Osteoblast (primary cell): ENCODE measurements around the gene TRAPPC4. TPM values are rescaled to one million over a fixed set of nuclear protein-coding genes. Genes with fewer than 3 reads are reported as not detected.

Experiments used
- DNase-seq: peaks from one replicate; pipeline ENCODE4 v3.0.0; 2011; ENCODE audit warnings: low spot score, mixed read lengths; ENCODE audit not compliant: insufficient read length; ENCODE audit errors: missing footprints
- H2AFZ ChIP-seq: 2 replicates; pipeline ENCODE4 v1.6.0; 2011; ENCODE audit warnings: mild to moderate bottlenecking, low read length
- H3K27ac ChIP-seq: 2 replicates; pipeline ENCODE4 v1.5.1; 2011; ENCODE audit warnings: mild to moderate bottlenecking, low read depth, low read length, moderate library complexity
- H3K27me3 ChIP-seq: 2 replicates; pipeline ENCODE4 v1.6.0; 2012; ENCODE audit warnings: mild to moderate bottlenecking, control low read depth, inconsistent platforms, low read length, moderate library complexity; ENCODE audit not compliant: insufficient read depth
- H3K36me3 ChIP-seq: 2 replicates; pipeline ENCODE4 v1.5.1; 2011; ENCODE audit warnings: mild to moderate bottlenecking, low read length, control low read depth, moderate library complexity; ENCODE audit not compliant: insufficient read depth
- H3K4me1 ChIP-seq: 2 replicates; pipeline ENCODE4 v1.5.1; 2011; ENCODE audit warnings: mild to moderate bottlenecking, low read length, control low read depth, moderate library complexity; ENCODE audit not compliant: insufficient read depth
- H3K4me2 ChIP-seq: 2 replicates; pipeline ENCODE4 v1.6.0; 2011; ENCODE audit warnings: mild to moderate bottlenecking, low read length; ENCODE audit not compliant: insufficient read depth
- H3K4me3 ChIP-seq: fragments of 200-600 bp; sonication (generic); 3 replicates; pipeline ENCODE4 v1.5.1; 2012; ENCODE audit warnings: mild to moderate bottlenecking, low read length, inconsistent platforms; ENCODE audit not compliant: insufficient read depth
- H3K79me2 ChIP-seq: 2 replicates; pipeline ENCODE4 v1.6.0; 2012; ENCODE audit warnings: mild to moderate bottlenecking, low read length, control low read depth, inconsistent platforms; ENCODE audit not compliant: insufficient read depth
- H3K9me3 ChIP-seq: 2 replicates; pipeline ENCODE4 v1.5.1; 2011; ENCODE audit warnings: low read depth, low read length, control low read depth
- H4K20me1 ChIP-seq: 2 replicates; pipeline ENCODE4 v1.6.0; 2012; ENCODE audit warnings: mild to moderate bottlenecking, low read length, control low read depth; ENCODE audit not compliant: insufficient read depth
- total RNA-seq: library from RNA; depleted of rRNA; stranded (reverse); fragments of >200 nt; gene quantifications from 2 replicates; pipeline ENCODE4 v1.2.3, GENCODE V29; 2012
- TF ChIP-seq, protein P1 (sequence below): IDR thresholded peaks from 2 replicates; pipeline ENCODE4 v1.5.1; 2011; ENCODE audit warnings: mild to moderate bottlenecking, low read depth, low read length, moderate library complexity; ENCODE audit errors: extremely low read depth

TRAPPC4 gene
- total RNA-seq, 1 donor, result 42.3 TPM

DNA sequence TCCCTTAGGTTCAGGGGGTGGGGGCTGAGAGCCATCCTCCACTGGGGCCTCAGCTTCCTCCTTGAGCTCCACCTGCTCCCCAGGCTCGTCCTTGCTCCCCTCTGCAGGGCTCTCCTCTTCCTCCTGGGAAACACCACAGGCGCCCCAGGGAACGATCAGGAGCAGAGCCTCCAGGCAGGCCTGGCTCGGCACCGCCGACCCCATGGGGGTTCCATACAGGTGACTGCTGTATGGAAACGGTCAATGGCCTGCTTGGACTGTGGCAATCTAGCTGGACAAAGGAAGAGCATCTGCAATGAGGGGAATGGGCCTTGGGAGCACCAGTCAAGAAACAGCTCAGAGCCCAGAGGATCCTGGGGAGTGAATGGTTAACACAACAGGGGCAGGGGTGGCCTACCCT, 30.5 kb downstream of the TRAPPC4 start:
- peaks cover 91% of the 10 kb centered on the region for H3K36me3 ChIP-seq
- no peaks in the 10 kb centered on the region for H3K9me3 ChIP-seq
- DNase-seq, result peak; percentile 42
- H3K27me3 ChIP-seq, result no peaks in the 10 kb centered on the region
- TF ChIP-seq, protein P1, sequence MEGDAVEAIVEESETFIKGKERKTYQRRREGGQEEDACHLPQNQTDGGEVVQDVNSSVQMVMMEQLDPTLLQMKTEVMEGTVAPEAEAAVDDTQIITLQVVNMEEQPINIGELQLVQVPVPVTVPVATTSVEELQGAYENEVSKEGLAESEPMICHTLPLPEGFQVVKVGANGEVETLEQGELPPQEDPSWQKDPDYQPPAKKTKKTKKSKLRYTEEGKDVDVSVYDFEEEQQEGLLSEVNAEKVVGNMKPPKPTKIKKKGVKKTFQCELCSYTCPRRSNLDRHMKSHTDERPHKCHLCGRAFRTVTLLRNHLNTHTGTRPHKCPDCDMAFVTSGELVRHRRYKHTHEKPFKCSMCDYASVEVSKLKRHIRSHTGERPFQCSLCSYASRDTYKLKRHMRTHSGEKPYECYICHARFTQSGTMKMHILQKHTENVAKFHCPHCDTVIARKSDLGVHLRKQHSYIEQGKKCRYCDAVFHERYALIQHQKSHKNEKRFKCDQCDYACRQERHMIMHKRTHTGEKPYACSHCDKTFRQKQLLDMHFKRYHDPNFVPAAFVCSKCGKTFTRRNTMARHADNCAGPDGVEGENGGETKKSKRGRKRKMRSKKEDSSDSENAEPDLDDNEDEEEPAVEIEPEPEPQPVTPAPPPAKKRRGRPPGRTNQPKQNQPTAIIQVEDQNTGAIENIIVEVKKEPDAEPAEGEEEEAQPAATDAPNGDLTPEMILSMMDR, result no peak
- no peak overlapping the region for H3K4me2 ChIP-seq
- no peak overlapping the region for H2AFZ ChIP-seq
- H3K27ac ChIP-seq, result no peak overlapping the region
- no peaks in the 10 kb centered on the region for H3K79me2 ChIP-seq
- H3K4me1 ChIP-seq, result no peaks in the 10 kb centered on the region
- peaks cover 10% of the 10 kb centered on the region for H4K20me1 ChIP-seq
- H3K4me3 ChIP-seq, result no peak overlapping the region

DNA sequence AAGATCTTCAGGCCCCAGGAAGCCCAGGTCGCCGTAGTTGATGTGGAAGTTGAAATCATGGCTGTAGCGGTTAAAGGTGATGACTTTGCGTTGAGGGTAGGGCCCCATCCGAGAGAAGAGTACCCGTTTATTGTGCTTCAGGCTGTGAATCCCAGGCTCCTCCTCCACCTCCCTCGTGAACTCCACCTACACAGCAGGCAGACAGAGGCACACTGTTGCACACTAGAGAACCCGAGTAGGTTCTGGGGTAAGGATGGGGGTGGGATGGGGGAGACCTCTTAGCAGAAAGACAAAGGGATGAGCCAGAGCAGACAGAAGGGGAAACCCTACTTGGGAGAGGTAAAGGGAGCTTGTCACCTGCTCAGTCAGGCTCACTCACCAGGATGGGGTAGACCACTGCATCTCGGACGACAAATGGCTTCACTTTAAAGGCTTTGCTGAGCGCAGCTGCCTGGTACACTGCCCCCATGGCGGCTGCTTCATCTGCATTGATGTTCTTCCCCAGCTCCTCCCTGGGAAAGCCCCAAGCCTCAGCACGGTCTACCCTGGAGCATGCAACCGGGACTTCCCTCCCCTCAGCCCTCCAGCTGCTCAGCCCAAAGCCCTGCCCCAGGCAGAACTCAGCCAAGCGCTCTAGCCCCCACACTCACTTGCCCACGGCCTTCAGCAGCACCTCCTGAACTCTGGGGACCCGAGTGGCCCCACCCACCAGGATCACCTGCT, 33.0 kb downstream of the TRAPPC4 start:
- H3K27me3 ChIP-seq, result no peaks in the 10 kb centered on the region
- H3K4me1 ChIP-seq, result peaks cover 12% of the 10 kb centered on the region
- TF ChIP-seq, protein P1, result no peak
- H3K36me3 ChIP-seq, result peaks cover 84% of the 10 kb centered on the region
- H3K79me2 ChIP-seq, result peaks cover 25% of the 10 kb centered on the region
- peaks cover 21% of the 10 kb centered on the region for H4K20me1 ChIP-seq
- no peak overlapping the region for H3K4me3 ChIP-seq
- no peak overlapping the region for H3K27ac ChIP-seq
- no peaks in the 10 kb centered on the region for H3K9me3 ChIP-seq
- no peak overlapping the region for H2AFZ ChIP-seq
- no peak overlapping the region for H3K4me2 ChIP-seq
- DNase-seq, result peak; percentile 32

DNA sequence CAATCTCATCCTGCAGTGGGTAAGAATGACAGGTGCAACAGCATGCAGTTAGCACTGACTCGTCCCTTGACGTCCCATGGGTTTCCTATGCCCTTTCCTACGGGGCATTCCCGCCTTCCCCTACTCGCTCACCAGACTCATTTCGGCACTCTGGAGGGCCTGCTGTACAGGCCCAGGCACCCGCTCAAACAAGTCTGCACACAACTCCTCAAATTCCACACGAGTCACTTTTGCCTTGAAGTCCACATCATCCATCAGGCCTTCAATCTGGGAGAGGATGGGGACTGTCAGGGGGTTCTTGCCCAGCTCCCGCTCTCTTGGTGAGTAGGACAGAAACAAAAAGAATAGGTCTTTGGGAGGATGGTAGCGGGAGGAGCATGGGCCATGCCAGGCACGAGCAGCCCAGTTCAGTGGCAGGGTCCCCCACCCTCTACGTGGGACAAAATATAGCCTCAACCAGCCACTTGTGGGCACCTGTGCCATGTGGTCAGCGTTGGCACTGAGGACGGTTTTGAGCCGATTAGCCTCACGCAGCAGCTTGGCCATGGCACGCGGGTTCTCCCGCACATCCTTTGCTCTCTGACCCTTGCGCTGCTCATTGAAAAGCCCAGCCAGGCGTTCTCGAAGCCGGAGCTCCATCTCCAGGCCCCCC, 33.7 kb downstream of the TRAPPC4 start:
- Histone ChIP-seq H3K27me3 (no peaks in the 10 kb centered on the region), H4K20me1 (peaks cover 21% of the 10 kb centered on the region), H2AFZ (no peak overlapping the region)

DNA sequence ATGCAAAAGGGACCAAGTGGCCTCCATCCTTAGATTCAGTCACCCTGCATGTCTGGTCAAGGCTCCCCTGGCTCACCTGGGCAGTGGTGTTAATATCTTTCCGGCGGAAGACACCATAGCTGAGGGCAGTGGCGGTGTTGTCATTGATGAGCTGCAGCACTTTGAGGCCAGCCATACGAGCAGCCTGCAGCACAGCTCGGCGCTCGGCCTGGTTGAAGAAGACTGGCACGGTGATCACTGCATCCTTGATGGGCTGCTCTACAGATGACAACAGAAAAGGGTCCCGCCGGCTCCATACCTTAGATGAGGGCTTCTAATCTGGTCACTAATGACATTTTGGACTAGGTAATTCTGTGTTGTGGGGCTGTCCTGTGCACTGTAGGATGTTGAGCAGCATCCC, 35.9 kb downstream of the TRAPPC4 start:
- H3K4me1 ChIP-seq, result peaks cover 18% of the 10 kb centered on the region
- peaks cover 21% of the 10 kb centered on the region for H4K20me1 ChIP-seq
- DNase-seq, result no peak
- peaks cover 31% of the 10 kb centered on the region for H3K79me2 ChIP-seq
- no peak overlapping the region for H3K4me2 ChIP-seq
- H2AFZ ChIP-seq, result no peak overlapping the region
- no peaks in the 10 kb centered on the region for H3K27me3 ChIP-seq
- no peak overlapping the region for H3K4me3 ChIP-seq
- no peaks in the 10 kb centered on the region for H3K9me3 ChIP-seq
- TF ChIP-seq, protein P1, result no peak
- H3K27ac ChIP-seq, result no peak overlapping the region
- H3K36me3 ChIP-seq, result peaks cover 56% of the 10 kb centered on the region

More for the DNA sequence above, 33.7 kb downstream of the TRAPPC4 start:
- TF ChIP-seq, protein P1, result no peak
- peaks cover 77% of the 10 kb centered on the region for H3K36me3 ChIP-seq
- no peak overlapping the region for H3K27ac ChIP-seq
- no peak overlapping the region for H3K4me3 ChIP-seq
- peaks cover 12% of the 10 kb centered on the region for H3K4me1 ChIP-seq
- no peak overlapping the region for H3K4me2 ChIP-seq
- peak; percentile 74 for DNase-seq
- peaks cover 28% of the 10 kb centered on the region for H3K79me2 ChIP-seq
- no peaks in the 10 kb centered on the region for H3K9me3 ChIP-seq
